HG03039 (cell line): ENCODE results near the gene RAP1GAP2.
A peak's percentile ranks its signal among the peaks of the same experiment; 100 is the strongest.
"Not testable (repeated sequence)": the region's sequence is repeated elsewhere in the genome, so short reads cannot be mapped to it uniquely, and the experiment has no call there.

Experiments
- ATAC-seq: cut with Tn5 transposase; IDR thresholded peaks from one replicate; pipeline ENCODE4 v1.9.1; 2021; ENCODE audit warnings: mild to moderate bottlenecking, moderate library complexity; ENCODE audit not compliant: unreplicated experiment

The RAP1GAP2 gene

GRCh38 chr17:2990396-2990795 is 194.2 kb downstream of the RAP1GAP2 start:
- no peak for ATAC-seq

- ATAC-seq: not testable (repeated sequence)
These were observed 195.3 kb downstream of the RAP1GAP2 start for GRCh38 chr17:2991396-2992180.

GRCh38 chr17:2994441-2994840 is 198.2 kb downstream of the RAP1GAP2 start:
- no peak for ATAC-seq

- ATAC-seq: no peak
These were observed 199.1 kb downstream of the RAP1GAP2 start for GRCh38 chr17:2995377-2995776.

- no peak for ATAC-seq
These were observed 199.9 kb downstream of the RAP1GAP2 start for GRCh38 chr17:2995886-2996809.

GRCh38 chr17:2996810-2997670 is 200.8 kb downstream of the RAP1GAP2 start:
- ATAC-seq: no peak

- ATAC-seq: not testable (repeated sequence)
These were observed 202.2 kb downstream of the RAP1GAP2 start for GRCh38 chr17:2998469-2998901.

GRCh38 chr17:3002538-3003295 is 206.5 kb downstream of the RAP1GAP2 start:
- peak; percentile 65 for ATAC-seq

GRCh38 chr17:3003296-3004149 is 207.3 kb downstream of the RAP1GAP2 start:
- no peak for ATAC-seq

- no peak for ATAC-seq
These were observed 208.0 kb downstream of the RAP1GAP2 start for GRCh38 chr17:3004150-3004801.

GRCh38 chr17:3004925-3005324 is 208.7 kb downstream of the RAP1GAP2 start:
- no peak for ATAC-seq

- no peak for ATAC-seq
These were observed 209.5 kb downstream of the RAP1GAP2 start for GRCh38 chr17:3005696-3006095.

- no peak for ATAC-seq
These were observed 210.6 kb downstream of the RAP1GAP2 start for GRCh38 chr17:3006801-3007200.

- ATAC-seq: no peak
These were observed 211.4 kb downstream of the RAP1GAP2 start for GRCh38 chr17:3007651-3008121.

GRCh38 chr17:3008336-3009288 is 212.4 kb downstream of the RAP1GAP2 start:
- no peak for ATAC-seq

GRCh38 chr17:3009411-3009920 is 213.2 kb downstream of the RAP1GAP2 start:
- no peak for ATAC-seq

- ATAC-seq: no peak
These were observed 215.7 kb downstream of the RAP1GAP2 start for GRCh38 chr17:3011891-3012290.
